Heart left ventricle (tissue), 13 donors: ENCODE results near the gene ERGIC1.

ENCODE experiments used
- CTCF ChIP-seq, 12 donors: fragments of 200-600 bp; sonication (generic) in 4 of 12; IDR thresholded peaks; one replicate each; pipeline versions ENCODE4 v1.5.0 to v1.8.0; 2018 to 2022; ENCODE audit warnings: antibody characterized with exemption in 12 of 12, mild to moderate bottlenecking in 5 of 12
- POLR2A ChIP-seq, 2 donors: fragments of 450-650 bp; IDR thresholded peaks; one replicate each; pipeline ENCODE4 v1.6.1; 2017; ENCODE audit warnings: antibody characterized with exemption in 2 of 2, mild to moderate bottlenecking in 2 of 2, moderate library complexity in 2 of 2
- donor health status: ischemic (EF 13 %, LVEDD 7.1; RV severe dilation, severe dysfunction).
- donor health status: DM: no; HTN: yes; CAD: no.
- donor health status: DM: no; HTN: no; CAD: no.
- donor health status: ischemic (EF 25% LVEDD 6.9; RV normal size, moderate dysfunction).
- donor health status: ischemic (EF 25% LVEDD 5.7; RV mildly dilated, moderate dysfunction).
- donor health status: ischemic (EF 35%, LVEDD 5.7; RV mildly dilated, moderate dysfunction).
- donor health status: nonischemic (EF 11% LVEDD 7.7; RV severe dilation, severe dysfunction).
- donor health status: DM: yes; HTN: yes; CAD: no.
- donor health status: PGD.
- donor health status: ischemic (EF 29% LVEDD 5.4; RV normal size, mild dysfunction).
- donor health status: nonischemic (EF 23%, LVEDD 6.1; RV moderate dilation, normal function).

- TF ChIP-seq CTCF (IDR thresholded peaks at IDR 0.05) (no peak), POLR2A (IDR thresholded peaks at IDR 0.05) (peak in 1 of 2 donors; percentile 47)
These were observed 27.0 kb upstream of the ERGIC1 start for GRCh38 chr5:172806897-172807672.
